ENCODE data around the gene RNF121. TPM values are rescaled to one million over a fixed set of nuclear protein-coding genes. Genes with fewer than 3 reads are reported as not detected.

RNF121 gene
- total and polyA plus RNA-seq, 2 of the 4 experiments (the other 2 are of a cell fraction), result 43.4 to 88.7 TPM

DNA sequence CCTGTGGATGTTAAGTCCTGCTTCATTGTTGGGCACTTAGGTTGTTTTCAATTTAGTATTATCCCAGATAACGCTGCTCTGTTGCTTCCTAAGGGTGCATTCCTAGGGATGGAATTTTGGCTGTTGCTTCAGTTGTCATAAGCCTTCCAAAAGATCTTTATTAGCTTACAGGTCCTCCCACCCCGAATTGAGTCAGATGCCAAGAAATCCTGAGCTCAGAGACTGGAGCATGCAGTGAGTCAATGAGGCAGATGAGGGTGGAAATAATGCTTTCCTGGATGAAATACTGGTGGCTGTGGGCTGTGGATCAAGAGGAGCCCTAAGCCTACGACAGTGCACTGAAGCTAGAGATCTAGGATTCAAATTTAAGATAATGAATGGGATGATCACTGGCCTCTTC is 59.2 kb downstream of the RNF121 start:
- in situ Hi-C loops (cut with MboI; ENCODE audit: low sequenced_read_pairs) (loop anchor here (10.0 kb wide), 1 partner anchor 63 kb away; the partner anchor contains the start of genes RNF121 and XNDC1N), dilution Hi-C loops (cut with HindIII; ENCODE audit: low sequenced_read_pairs, unreplicated experiment) (no loop called here), intact Hi-C loops (cut with micrococcal nuclease) (no loop called here)
- CTCF ChIA-PET, result interaction anchor here (0.7 to 1.4 kb wide), 6 partner anchors 11 to 459 kb away, joined by 3 to 6 read pairs (median 3); no protein-coding TSS in a partner anchor
- Histone ChIP-seq H3K27me3 (ENCODE audit: control insufficient read depth, insufficient read depth, low read length) (no peaks in the 10 kb centered on the region), H2BK5ac (ENCODE audit: low read depth, low read length, poor library complexity, severe bottlenecking) (peak overlapping the region; percentile 14), H2AK9ac (replicated peaks; ENCODE audit: low read depth, low read length, poor library complexity) (no peak overlapping the region), H3K14ac (replicated peaks; ENCODE audit: low read depth, low read length) (0 out of 2 replicates have a peak overlapping the region, but pooled peaks have one; percentile 1), H3K4me1 (ENCODE audit: control insufficient read depth, insufficient read depth, low read length) (peaks cover 9% of the 10 kb centered on the region), H3K4me2 (ENCODE audit: low read depth, low read length) (peak overlapping the region; percentile 20), H3K79me1 (ENCODE audit: low read depth in 1 of 2, low read length in 2 of 2) (peaks cover 9 to 17% of the 10 kb centered on the region in 2 experiments; a peak in 1 of 4 replicates), H2BK120ac (ENCODE audit: low read depth, low read length) (no peak overlapping the region), H2AFZ (replicated peaks; ENCODE audit: low read length, poor library complexity) (no peak overlapping the region), H3K9me3 (ENCODE audit: control insufficient read depth, insufficient read depth, low read length) (no peaks in the 10 kb centered on the region), H3K18ac (ENCODE audit: low read depth, low read length) (no peak overlapping the region), H3K36me3 (ENCODE audit: control insufficient read depth, insufficient read depth, low read length) (peaks cover 7% of the 10 kb centered on the region), H2BK20ac (ENCODE audit: low read depth, low read length) (no peak overlapping the region), H4K5ac (ENCODE audit: low read depth, low read length) (no peak overlapping the region), H4K8ac (ENCODE audit: low read depth in 2 of 2, low read length in 2 of 2) (no peak overlapping the region), H3K9ac (ENCODE audit: low read depth, low read length) (no peak overlapping the region), H3K9me1 (ENCODE audit: insufficient read depth, low read length) (peaks cover 17% of the 10 kb centered on the region), H3K56ac (ENCODE audit: extremely low read depth, insufficient read depth, low read length) (no peak overlapping the region), H4K91ac (ENCODE audit: insufficient read depth, low read depth, low read length) (no peak overlapping the region), H3K23ac (ENCODE audit: low read depth, low read length) (no peak overlapping the region), H2AK5ac (ENCODE audit: low read depth, low read length) (no peak overlapping the region), H3K4ac (ENCODE audit: low read depth, low read length) (no peak overlapping the region), H2BK15ac (ENCODE audit: low read depth, low read length) (no peak overlapping the region), H3K4me3 (ENCODE audit: insufficient read depth, low read depth, low read length) (no peak overlapping the region), H3K27ac (ENCODE audit: insufficient read depth, low read length) (no peak overlapping the region; the same call in 1 of the 2 replicates), H4K20me1 (ENCODE audit: insufficient read depth, low read length) (peaks cover 5% of the 10 kb centered on the region; the same call in 1 of the 2 replicates)
- WGBS, 2 experiments (ENCODE audit: extremely low coverage in 2 of 2, insufficient read length in 1 of 2), result no CpG with 5 or more reads among the region's 3 CpGs
- BruUV-seq (replicated peaks), result no TSS peak
- peak; percentile 87 for DNase-seq
- TF ChIP-seq RAD21 (IDR thresholded peaks at IDR 0.05; ENCODE audit: low read length) (no peak), CEBPB (IDR thresholded peaks at IDR 0.05; ENCODE audit: low read depth, low read length) (peak; percentile 53)
- peak; percentile 88 for ATAC-seq (ENCODE audit: low read depth)
- POLR2A ChIA-PET (ENCODE audit: unreplicated experiment), result no interaction called here
